K562 (cell line): ENCODE data around the gene ITGAV.

Experiments used
- CEBPZ ChIP-seq: fragments of 150-350 bp; IDR thresholded peaks from 2 replicates; pipeline ENCODE4 v1.6.1; 2014; ENCODE audit warnings: low read depth, mild to moderate bottlenecking, low read length, borderline replicate concordance
- ELK3 ChIP-seq: fragments of 450-650 bp; formaldehyde crosslinking; IDR thresholded peaks from 2 replicates; pipeline ENCODE4 v1.4.0; 2020; ENCODE audit warnings: mild to moderate bottlenecking
- NFYB ChIP-seq: IDR thresholded peaks from 2 replicates; pipeline ENCODE4 v1.6.1; 2011; ENCODE audit warnings: mild to moderate bottlenecking, moderate library complexity; ENCODE audit not compliant: insufficient read length; ENCODE audit errors: extremely low read depth
- STAG1 ChIP-seq: sonication (generic); formaldehyde crosslinking; IDR thresholded peaks from 2 replicates; pipeline ENCODE4 v1.5.0; 2020; ENCODE audit warnings: missing genetic modification reagents, borderline replicate concordance
- XRCC5 ChIP-seq: fragments of 200-400 bp; formaldehyde crosslinking; IDR thresholded peaks from 2 replicates; pipeline ENCODE4 v1.6.1; 2017; ENCODE audit warnings: low read depth, mild to moderate bottlenecking, low read length
- ZKSCAN1 ChIP-seq: fragments of 150-350 bp; IDR thresholded peaks from 2 replicates; pipeline ENCODE4 v1.6.1; 2016; ENCODE audit warnings: low read depth, low read length
- ZNF224 ChIP-seq: sonication (generic); formaldehyde crosslinking; IDR thresholded peaks from 2 replicates; pipeline ENCODE4 v1.8.0; 2022; ENCODE audit warnings: mild to moderate bottlenecking, missing genetic modification reagents

DNA sequence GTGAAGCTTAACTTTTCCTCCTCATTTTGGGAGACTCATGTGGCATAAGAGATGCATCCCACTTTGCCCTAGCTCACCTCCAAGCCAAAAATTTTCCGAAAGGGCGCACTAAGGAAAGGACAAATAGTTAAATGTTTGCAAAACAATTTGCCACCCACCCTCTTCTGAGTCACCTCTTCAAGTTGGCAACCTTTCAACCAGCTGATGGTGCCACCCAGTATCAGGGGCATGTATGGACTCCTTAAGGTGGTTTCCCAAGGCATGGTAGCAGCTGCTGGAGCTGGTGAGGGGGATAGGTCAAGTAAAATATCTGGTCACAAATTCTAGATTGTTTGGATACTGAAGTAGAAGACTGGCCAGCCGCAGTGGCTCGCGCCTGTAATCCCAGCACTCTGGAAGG lies 17.2 kb upstream of the ITGAV start:
- TF ChIP-seq NFYB (no peak), ELK3 (no peak), ZKSCAN1 (no peak), XRCC5 (no peak), ZNF224 (CRISPR knock-in tag) (no peak), STAG1 (CRISPR knock-in tag) (no peak), CEBPZ (no peak)
